Tongue (tissue), 2 donors: ENCODE results near the gene CNOT6L. TPM values are rescaled to one million over a fixed set of nuclear protein-coding genes. Genes with fewer than 3 reads are reported as not detected.

Experiments
- DNase-seq: peaks from one replicate; pipeline ENCODE4 v3.0.0-alpha.2; 2015
- total RNA-seq: library from RNA; depleted of rRNA; stranded (reverse); fragments of >200 nt; gene quantifications from one replicate; pipeline ENCODE4 v1.2.3, GENCODE V29; 2014

The CNOT6L gene
- total RNA-seq, 1 donor from 2014 or later = 49.4 TPM

- DNase-seq = peak; percentile 50
These were observed 1.7 kb upstream of the CNOT6L start for GRCh38 chr4:77820649-77821561.

- peak; percentile 97 for DNase-seq
These were observed 878 bp upstream of the CNOT6L start for GRCh38 chr4:77819843-77820648.

- DNase-seq = peak; percentile 40
These were observed 255 bp upstream of the CNOT6L start for GRCh38 chr4:77819404-77819842.

DNA sequence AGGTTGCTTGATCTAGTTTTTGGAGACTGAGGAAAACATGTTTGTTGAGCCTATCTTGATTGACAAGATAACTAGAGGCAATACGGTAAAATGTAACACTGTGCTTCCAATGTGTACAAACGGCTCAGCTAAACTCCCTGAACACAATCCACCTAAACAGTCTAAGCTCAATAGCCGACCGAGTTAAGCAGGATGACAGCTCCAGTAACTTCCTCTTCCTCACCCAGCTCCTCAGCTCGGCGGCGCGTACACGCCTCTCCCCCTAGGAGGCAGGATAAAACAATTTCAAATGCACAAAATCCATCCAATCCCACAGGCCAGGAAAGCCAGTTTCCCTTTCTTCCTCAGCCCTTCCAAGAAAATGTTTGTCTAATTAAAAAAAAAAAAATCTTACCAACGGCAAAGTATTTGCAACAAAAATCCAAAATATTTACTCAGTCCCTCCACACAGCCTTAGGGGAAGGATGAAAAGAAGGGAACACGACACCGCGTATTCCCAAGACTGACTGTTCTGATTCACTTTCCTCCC lies 1.0 kb downstream of the CNOT6L start:
- peak; percentile 92 for DNase-seq

GRCh38 chr4:77817304-77818072 lies 1.7 kb downstream of the CNOT6L start:
- peak; percentile 43 for DNase-seq

DNA sequence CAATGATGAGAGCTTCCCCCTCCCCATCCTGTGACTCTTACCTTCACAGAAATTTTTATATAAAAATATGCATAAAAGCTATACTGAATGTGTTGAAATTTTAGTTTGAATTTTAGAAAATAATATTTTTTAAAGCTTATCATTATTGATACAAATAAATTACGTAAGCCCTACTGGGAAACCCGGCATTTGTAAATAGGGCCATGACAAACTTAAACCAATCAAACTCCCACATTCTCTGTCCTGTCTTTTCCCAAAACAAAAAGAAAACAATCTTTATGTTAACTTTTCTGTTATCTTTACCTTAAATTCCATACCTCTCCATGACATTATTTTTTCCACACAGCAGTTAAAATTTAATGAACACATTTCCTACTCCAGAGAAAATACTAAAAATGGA lies 2.6 kb downstream of the CNOT6L start:
- DNase-seq = no peak

DNA sequence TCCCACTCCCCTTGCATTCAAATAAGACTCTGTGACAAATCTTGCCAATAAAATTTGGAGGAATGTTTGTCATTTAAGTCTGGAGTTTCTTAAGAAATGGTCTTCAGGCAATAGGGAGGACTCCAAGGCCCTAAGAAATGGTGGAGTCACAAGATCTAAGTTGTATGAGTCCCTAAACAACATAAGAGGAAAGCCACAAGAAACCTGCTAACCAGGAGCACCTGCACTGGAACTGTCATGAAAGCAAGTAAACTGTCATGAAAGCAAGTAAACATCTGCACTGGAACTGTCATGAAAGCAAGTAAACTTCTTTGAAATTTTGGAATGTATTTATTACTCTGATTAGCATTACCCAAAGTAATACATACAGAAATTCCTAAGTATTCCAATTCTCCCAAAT lies 3.5 kb downstream of the CNOT6L start:
- DNase-seq = no peak

DNA sequence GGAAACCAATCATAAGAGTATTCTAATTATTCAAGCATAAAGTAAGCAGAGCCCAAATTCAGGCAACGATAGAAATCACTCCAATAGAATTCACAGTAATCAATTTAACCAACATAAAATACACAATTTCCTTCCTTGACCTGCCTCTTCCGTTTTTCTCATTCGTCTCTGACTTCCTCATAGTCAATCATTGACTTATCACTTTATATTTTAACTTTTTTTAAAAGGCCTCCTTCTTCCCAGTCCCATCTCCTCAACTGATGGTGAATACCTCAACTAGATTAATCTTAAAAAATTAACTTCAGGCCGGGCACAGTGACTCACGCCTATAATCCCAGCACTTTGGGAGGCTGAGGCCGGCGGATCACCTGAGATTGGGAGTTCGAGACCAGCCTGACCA lies 13.3 kb downstream of the CNOT6L start:
- no peak for DNase-seq

GRCh38 chr4:77804471-77804870 lies 14.7 kb downstream of the CNOT6L start:
- no peak for DNase-seq

DNA sequence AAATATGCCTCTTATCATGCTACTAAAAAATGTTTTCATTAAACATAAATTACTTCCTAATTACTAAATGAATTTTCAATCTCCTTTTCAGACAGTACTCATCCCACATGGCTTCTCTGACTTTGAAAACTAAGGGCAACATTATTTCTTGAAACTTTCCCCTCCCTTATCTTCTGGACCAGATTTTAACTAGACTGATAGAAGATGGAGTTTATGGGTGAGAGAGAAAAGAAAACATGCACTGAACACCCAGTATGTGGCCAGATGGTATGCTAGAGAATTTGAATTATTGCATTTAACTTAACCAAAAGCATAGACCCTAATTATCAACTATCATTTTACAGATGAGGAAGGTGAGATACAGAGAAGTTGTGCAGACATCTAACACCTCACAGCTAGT lies 16.8 kb downstream of the CNOT6L start:
- DNase-seq = no peak

GRCh38 chr4:77801260-77801608 lies 17.9 kb downstream of the CNOT6L start:
- no peak for DNase-seq

GRCh38 chr4:77800483-77801259 lies 18.5 kb downstream of the CNOT6L start:
- no peak for DNase-seq

- DNase-seq = no peak
These were observed 19.1 kb downstream of the CNOT6L start for GRCh38 chr4:77800077-77800476.

DNA sequence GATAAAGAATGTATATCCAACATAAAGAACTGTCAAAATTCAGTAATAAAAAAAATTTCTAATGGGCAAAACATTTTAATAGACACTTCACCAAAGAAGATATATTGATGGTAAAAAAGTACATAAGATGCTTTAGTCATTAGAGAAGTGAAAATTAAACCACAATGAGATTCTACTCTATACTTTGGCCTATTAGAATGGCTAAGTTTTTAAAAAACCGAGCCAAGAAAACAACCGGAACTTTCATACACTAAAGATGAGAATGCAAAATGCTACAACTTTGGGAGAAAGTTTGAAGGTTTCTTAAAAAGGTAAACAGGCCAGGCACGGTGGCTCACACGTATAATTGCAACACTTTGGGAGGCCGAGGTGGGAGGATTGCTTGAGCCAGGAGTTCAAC lies 20.8 kb downstream of the CNOT6L start:
- DNase-seq = no peak

DNA sequence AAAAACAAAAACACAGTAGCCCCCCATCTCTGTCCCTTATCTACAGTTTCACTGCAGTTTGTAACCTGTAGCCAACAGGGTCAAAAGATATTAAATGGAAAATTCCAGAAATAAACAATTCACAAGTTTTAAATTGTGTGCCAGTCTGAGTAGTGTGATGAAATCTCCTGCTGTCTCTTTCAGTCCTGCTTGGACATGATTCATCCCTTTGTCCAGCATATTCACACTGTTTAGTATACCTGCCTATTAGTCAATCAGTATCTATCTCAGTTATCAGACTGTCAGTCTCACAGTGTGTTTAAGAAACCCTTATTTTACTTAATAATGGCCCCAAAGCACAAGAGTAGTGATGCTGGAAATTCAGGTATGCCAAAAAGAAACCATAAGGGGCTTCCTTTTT lies 21.9 kb downstream of the CNOT6L start:
- DNase-seq = no peak

DNA sequence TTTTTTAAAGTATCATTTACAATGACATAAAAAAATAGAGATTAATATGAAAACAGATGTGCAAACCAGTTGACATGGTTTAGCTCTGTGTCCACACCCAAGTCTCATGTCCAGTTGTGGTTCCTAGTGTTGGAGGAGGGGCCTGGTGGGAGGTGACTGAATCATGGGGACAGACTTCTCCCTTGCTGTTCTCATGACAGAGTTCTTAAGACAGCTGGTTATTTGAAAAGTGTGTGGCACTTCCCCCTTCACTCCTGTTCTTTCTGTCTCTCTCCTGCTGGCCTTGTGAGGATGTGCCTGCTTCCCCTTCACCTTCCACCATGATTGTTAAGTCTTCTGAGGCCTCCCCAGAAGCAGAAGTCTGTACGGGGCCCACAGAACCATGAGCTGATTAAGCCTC lies 23.8 kb downstream of the CNOT6L start:
- DNase-seq = no peak

GRCh38 chr4:77790146-77790545 lies 29.0 kb downstream of the CNOT6L start:
- peak; percentile 18 for DNase-seq

DNA sequence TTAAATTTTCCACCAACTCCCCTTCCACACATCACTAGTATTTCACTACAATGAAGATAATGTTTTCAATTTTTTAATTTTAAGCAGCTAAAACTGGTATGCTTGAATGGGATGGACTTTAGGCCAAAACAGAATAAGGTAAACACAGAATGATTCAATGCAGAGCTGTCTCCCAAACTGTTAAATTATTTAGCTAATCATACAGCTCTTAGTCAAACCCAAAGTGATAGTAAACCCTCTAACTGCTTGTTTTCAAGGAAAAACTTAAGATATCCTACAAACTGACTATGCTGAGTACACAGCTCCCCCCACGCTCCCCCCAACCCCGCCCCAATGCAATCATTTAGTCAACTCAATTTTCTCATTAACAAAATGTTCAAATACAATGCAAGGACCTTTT lies 30.2 kb downstream of the CNOT6L start:
- DNase-seq = no peak

DNA sequence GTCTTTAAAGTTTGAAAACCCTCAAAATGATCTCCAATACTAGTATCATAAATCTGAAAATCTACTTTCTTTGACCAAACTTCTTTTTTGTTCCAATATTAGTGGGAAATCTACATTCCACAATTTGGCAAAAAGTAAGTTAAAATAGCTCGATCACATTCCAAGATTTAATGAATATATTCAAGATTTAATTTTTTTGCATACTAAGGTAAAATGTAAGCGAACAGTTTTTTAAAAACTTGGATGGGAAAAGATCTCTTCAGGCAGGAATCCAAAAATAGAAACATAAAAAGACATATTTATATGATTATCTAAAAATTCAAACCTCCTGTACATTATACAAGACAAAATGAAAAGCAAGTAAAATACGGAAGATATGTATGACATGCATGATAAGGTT lies 31.2 kb downstream of the CNOT6L start:
- DNase-seq = no peak

GRCh38 chr4:77785669-77786068 lies 33.5 kb downstream of the CNOT6L start:
- DNase-seq = no peak

DNA sequence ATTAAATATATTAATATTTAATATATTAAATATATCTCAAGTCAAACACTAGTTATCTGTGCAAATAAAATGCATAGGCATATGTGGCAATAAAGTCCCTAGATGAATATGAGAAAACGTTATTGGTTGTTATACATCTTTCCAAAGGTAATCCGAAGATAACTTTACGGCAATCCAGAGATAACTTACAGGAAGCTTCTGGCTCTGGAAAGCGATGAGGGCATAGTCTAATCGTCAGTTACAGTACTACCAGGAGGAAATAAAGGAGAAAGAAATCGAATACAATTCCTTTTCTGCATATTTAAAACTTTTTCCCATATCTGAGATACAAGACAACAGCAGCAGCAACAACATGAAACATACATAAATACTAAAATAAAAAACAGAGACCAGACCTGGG lies 35.3 kb downstream of the CNOT6L start:
- no peak for DNase-seq
